Stimulated activated CD8-positive, alpha-beta memory T cell treated with anti-CD3 and anti-CD28 coated beads, Interleukin-4, amount 100 ng/mL, for 4 hours (primary cell): ENCODE measurements around the gene MMP24OS.
A peak's percentile ranks its signal among the peaks of the same experiment; 100 is the strongest.

Experiments used
- DNase-seq, 2 donors: peaks; one replicate each; pipeline ENCODE4 v3.0.0-alpha.2; 2020; ENCODE audit warnings: low read depth in 2 of 2, low spot score in 1 of 2

The MMP24OS gene

DNA sequence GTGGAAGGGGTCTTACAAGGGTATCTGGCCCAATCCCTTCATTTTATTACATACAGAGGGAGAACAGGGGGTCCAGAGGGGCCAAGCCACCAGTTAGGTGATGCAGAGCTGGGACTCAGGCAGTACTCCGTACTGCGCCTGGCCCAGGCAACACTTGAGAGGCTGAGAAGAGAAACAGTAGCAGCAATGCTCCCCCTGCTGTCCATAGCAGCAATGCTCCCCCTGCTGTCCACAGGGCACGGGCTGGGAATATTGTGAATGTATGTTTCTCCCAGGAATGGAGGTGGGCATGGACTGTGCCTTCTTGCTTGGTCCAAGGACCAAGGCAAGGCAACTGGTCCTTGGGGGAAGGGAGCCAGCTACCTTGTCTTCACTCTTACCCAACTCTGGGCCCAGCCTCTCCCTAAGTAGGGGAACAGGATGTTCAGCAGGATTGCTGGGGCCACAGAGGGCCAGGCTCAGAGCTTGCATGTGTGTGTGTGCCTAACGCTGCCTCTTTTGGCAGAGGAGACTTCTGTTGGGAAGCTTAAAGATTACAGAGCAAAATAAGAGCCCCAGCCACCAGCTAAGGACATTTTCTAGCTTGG, 29.1 kb upstream of the MMP24OS start:
- no peak for DNase-seq

DNA sequence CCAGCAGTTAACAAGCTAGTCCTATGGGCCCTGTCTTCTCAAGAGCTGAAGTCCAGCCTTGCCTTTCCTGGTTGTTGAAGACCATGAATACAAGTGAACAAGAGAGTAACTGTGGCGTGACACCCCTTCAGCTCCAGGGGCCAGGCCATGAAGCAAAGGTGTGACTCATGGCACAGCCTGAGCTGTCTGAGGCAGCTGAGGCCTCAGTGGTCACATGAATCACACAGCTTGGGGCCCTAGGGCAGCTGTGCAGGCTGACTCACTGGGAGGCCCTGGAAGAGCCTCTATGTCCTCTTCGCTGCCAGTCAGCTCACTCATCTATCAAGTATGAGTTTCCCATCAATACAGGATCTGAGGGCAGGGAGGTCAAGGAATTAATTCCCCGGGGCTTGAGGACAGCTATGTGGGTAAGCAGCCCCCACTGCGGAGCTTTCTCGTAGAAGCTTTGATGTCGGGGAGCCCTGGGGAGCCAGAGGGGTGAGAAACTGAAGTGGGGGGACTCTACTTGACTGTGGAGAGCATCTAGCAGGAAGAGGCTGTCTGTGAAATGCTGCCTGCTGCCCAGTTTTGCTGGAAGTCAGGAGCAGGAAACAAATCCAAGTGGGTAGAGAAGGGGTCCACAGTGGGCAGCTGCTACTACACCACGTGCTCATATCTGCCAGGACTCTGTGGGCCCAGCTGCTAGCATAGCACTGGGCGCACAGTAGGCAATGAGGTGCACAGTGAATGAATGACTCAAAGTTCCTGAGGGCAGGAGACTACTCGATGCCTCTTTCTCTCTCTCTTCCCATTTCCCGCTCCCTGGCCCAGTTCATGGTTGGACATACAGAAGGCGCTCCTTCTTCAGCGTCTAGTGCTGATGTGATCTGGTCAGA, 28.0 kb upstream of the MMP24OS start:
- peak in 1 of 2 donors; percentile 34 for DNase-seq

DNA sequence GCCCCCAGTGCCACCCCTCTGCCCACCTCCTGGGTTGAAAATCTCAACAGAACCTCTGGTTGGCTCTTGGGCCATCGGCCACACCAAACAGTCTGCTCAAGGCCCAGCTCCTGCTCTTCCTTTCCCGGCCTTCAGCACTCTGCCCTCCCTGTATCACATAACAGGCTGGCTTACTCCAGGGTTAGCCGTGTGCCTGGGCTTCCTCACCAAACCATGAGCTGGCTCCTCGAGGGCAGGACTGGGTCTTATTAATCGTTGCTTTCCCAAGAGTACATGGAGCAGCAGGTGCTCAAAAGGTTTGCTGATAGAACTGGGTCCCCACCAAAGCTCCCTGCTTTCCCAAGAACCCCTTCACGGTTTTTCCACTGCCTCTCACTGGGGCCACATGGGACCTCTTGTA, 27.0 kb upstream of the MMP24OS start:
- DNase-seq: no peak

DNA sequence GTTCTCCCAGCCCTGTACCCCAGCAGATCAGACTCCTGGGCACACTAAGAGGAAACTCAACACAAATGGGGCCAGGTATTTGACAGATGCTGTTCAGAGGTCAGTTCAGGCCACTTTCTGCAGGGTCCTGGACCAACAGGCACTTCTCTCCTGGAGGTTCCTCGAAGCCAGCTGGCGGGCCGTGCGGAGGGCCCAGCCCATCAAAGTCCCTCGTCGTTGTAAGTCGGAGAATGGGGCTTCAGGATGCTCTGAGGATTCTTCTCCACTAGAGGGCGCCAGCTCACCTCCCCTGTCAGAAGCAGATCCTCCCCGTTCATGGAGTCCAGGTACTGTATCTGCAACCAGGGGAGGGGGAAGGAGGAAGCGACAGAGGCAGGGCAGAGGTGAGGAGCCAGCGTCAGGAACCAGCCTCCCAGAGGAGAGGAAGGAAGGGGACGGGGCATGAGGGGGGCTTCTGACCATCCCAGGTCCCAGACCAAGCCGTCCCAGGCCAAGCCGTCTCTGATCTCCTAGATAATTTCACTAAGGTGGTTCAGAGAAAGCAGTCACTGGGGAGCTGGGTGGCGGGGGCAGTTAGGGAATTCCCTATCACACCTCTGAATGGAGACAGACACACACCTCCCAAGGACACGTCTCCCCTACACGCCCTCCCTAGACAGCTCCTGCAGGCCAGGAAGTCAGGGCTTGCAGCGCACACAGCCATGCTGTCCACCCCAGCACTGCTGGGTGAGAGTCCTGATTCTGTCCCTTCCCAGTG, 26.0 kb upstream of the MMP24OS start:
- DNase-seq: peak; percentile 64 to 67

DNA sequence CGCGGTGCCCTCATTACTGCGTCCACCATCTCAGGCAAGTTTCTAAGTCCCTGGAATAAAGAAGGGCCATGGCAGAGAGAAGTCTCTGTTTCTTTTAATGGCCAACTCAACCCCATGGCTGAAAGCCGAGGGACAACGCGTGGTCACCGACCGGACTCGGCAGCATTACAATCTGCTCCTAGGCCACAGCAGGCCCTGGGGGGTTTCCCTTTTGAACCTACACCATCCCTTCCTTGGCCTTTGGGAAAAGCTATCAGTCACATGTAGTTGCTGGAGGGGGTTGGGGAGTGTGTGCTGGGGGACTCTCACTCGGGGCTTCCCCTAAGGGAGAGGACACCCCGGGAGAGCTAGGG, 25.4 kb upstream of the MMP24OS start:
- no peak for DNase-seq

DNA sequence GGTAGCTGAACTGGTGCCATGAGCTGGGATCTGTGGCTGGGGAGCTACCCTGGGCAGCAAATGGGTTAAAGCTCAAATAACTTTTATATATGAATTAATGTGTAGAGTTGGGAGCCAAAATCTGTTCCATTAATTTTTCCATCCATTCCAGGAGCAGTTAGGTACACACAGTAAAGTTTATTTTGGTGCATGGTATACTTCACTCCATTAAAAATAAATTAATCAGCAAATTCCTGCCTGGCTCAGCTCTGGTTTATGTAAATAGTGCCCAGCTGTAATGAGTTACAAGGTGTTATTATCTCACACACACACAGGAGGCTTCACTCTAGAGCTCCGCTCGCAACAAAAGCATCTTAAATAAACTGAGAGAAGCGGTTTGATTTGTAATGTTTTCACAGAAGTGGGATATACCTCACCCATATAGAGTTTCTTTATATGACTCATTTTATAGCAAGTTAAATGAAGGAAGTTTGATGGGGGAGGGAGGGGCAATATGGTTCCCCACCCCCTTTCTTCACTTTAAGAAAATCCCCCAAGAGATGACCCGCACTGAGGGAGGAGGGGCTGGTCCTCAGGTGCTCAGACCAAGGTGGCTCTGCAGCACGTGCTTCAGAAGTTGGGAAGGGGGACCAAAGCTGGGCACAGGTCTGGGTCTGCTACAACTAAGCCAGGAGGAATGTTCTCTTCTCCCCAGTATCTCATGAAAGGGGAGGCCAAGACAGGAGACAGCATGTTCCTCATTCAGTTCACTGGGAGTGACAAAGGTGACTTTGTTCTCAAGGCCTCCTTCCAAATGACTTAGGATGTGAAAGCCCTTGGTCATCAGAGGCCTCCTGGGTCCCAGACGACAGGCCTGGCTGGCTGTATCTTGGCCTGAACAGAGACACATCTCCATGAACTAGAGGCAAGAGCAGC, 24.8 kb upstream of the MMP24OS start:
- no peak for DNase-seq

DNA sequence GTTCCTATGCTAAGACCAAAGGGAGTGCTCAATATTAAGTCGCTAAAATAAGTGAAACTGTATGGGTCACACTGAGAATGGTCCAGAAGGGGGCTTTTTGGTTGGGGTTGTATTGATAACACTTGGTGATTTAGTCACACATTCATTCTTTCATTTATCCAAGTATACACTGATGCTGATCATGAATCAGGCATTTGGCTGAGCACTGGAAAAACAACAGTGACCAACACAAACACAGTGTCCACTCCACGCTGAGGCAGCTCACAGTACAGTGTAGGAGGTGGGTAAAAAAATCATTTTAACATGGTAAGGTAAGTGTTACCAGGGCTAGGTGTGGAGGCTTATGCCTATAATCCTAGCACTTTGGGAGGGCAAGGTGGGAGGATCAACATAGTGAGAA, 23.5 kb upstream of the MMP24OS start:
- no peak for DNase-seq

DNA sequence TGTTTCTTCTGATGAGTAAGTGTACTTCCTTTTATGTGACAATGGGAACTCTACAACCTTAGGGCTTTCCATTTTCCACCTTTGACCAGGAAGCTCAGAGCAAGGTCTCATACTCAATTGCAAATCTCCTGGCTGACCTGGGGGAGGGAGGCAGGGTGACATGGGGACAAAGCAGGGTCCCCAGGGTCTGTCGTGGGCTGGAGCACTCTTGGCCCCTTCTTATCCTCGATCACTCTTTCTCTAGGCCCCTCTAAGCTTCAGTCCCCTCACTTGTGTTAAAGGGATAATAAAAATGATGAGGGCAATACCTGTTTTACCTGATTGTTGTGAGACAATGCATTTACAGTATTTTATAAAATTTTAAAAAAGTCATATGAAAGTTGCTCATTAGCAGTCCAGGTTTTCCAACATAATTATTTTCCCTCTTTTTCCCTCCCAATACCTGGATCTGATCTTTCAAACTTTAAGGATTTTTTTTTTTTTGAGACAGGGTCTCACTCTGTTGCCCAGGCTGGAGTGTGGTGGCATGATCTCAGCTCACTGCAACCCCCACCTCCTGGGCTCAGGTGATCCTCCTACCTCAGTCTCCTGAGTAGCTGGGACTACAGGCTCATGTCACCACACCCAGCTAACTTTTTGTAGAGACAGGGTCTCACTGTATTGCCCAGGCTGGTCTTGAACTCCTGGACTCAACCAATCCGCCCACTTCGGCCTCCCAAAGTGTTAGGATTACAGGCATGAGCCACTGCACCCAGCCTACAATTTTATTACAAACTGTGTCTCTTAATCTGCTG, 22.7 kb upstream of the MMP24OS start:
- no peak for DNase-seq

DNA sequence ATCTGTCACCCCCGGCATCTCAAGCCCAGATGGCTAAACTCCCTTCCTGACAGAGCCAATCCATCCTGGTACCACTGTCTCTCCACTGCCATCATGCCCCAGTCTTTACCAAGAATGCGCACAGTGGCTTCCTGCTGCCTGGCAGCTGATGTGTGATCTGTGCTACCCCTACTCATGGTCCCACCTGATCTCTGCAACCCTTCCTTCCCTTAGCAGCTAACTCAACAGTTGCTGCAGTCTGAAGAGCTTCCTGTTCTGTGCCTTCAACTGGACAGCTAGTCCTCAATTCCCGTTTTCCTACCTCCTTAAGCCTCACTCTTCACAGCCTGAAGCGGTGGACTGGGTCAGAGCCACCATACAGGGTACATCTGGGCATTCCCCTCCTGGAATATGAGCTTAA, 21.9 kb upstream of the MMP24OS start:
- no peak for DNase-seq

DNA sequence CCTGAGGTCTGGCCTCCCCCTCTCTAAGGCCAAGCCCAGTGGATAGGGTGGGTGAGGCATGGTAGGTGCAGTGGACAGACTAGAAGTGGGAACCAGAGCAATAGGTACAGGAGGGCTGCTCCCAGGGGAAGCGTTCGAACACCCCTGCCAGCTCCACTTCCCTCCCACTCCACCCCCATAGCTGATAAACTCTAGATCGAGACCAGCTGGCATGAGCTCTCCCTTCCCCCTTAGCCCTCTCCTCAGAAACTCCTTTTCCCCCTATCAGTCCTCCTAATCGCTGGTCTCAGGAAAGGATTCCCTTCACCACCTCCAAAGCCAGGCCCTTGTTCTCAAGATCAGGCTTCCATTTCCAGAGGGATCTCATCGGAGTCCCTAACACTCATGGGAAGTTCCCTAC, 20.3 kb upstream of the MMP24OS start:
- DNase-seq: no peak

DNA sequence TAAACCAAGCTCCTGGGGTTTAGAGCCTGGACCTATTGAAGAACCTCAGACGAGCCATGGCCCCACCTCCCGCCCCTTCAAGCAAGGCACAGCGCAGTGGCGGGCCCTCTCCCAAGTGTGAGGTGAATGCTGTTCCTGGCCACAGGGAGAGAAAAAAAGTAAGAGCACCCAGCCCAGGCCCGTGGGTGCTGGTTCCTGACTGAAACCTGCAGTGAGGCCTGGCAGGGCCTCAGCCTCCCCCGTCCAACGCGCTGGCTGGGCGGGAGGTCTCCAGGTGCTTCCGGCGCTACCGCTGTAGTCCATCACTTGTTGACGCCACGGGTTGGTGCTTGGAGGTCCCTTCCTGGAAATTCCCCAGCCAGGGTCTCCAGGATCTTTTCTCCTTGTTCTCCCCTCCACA, 19.8 kb upstream of the MMP24OS start:
- no peak for DNase-seq

DNA sequence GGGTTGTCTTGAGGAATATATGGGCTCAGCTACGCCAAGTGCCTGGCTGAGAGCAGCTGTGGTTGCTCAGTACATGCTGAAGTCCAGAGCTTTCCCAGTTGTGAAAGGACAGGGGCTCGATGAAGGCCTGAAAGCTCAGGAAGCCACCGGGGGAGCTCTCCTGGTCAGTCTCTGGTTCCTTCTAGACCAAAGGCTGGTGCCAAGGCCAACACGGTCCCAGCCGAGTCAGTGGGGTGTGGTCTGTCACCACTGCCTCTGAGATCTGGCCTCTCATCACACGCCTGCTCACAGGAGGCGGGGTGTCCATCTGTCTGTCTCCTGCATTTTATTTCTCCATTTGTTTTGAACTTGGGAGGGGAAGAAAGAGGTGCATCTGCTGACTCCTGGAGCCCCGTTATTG, 19.2 kb upstream of the MMP24OS start:
- DNase-seq: no peak

DNA sequence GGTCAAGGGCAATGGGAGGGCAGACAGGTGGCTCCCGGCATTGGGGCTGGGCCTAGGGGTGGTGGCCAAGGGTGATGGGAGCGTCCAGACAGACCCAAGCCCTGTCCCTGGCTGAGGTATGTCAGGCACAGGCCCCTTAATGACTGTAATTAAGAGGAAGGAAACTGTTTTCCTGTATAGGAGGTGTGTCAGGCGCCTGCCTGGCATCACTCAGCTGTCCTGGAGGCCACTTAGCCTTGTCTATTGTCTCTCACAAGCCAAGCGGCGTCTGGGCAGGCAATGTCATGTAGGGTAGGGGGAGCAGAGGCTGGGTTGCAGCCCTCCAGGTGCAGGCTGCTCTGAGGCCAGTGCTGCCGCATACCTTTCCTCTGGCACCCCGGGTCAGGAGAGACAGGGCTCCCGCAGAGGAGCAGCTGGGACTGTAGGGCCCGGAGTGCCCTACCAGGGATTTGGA, 18.2 kb upstream of the MMP24OS start:
- no peak for DNase-seq

DNA sequence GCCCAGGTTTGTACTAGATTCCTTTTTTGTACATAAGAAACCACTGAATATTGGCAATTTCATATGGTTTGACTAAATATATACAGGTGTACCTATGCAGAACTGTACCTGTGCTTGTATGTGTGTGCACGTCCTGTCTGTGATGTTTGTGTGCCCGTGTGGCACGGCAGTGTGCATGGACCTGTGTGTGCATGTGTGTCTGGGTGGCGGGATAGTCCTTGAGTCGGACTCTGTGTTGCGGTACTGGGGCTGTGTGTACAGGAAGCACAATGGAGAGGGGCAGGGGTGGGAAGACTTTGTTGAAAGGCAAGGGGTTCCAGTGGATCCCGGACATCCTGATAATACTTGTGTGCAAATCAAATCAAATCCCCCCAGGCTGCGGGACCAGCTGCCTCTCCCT, 17.8 kb upstream of the MMP24OS start:
- no peak for DNase-seq

DNA sequence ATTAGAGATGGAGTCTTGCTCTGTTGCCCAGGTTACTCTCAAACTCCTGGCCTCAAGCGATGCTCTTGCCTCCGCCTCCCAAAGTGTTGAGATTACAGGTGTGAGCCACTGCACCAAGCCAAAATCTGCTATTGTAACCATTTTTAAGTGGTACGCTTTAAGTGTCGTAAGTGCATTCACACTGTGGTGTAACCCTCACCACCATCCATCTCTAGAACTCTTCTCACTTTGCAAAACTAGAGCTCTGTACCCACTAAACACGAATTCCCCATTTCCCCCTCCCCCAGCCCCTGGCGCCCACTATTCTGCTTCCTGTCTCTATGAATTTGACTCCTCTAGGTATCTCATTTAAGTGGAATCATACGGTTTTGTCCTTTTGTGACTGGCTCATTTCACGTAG, 17.1 kb upstream of the MMP24OS start:
- DNase-seq: no peak

DNA sequence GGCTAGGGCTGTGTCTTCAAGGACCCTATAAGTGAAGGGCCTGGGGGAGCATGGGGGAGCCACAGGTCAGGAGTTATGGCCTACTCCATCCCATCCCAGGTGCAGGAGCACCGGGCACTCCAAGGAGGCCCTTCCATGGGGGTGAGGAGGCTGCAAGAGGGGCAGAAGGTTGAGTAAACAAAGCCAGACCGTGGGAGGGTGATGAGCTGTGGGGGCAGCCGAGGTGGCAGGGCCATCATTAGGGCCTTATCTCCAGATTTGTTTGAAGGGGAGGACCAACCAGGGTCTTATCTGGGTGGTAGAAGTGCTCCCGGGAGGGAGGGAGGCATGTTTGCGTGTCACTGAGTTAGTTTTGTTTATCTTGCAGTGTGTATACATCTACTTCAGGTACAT, 16.4 kb upstream of the MMP24OS start:
- DNase-seq: no peak

DNA sequence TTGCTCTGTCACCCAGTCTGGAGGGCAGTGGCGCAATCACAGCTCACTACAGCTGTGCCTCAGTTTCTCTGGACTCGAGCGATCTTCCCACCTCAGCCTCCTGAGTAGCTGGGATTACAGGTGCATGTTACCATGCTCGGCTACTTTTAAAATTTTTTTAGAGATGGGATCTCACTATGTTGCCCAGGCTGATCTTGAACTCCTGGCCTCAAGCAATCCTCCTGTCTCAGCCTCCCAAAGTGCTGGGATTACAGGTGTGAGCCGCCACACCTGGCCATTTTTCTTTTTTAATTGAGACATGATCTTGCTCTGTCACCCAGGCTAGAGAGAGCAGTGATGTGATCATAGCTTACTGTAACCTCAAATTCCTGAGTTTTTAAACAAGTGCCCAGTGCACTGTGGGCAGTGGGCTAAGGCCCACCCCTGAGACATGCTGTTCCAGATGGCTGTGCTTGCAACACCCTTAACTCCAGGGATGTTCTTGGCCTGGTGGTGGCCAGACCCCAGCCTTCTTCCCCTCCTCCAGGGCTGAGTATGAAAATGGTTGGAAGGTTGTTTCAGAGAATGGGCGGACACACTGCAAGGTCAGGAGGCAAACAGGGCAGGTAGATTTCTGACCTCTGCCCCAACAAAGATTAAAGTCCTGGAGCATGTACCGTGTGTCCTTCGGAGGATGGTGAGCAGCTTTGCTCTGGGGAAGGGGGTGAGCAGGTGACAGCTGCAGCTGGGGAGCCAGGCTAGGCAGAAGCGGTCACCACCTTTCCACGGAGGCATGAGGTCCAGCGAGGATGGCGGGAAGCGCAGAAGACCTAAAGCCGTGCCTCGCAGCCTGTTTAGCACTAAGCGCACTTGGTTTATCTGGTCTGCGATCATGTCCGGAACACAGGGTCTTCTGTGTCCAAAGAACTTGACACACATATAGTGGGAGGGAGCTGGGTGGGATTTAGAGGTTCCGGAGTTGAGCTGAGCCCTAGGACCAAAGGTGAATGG, 15.7 kb upstream of the MMP24OS start:
- DNase-seq: no peak

DNA sequence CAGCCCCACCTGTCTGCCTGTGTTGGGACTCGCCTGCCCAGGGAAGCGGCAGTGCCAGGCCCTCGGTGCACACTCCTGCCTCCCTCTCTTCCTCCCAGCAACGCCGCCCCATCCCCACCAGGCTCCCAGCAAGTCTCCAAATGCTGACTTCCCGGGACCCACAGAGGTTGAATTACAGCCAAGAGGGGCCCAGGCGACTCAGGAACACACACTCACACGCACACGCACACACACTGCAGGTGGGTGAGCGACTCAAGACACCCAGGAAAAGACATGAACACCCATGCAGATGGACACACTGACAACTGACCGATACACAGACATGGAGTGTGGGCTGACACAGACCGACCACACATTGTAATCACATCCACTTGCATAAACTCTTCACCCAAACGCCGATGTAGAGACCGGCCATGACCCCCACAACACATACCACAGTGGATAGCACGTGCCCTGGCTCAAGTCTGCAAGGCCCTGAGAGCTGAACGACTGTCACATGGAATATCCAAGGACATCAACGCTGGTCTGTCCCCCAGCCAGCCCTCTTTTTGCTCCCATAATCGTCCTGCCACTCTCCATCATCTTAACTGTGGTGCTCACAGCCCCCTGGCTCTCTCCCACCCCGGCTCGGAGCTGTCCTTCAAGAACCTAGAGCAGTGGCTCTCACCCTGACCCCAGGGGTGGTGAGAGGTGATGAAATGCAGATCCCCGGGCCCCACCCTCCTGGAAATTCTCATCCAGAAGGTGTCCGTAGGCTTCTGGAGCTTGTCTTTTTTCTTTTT, 14.8 kb upstream of the MMP24OS start:
- no peak for DNase-seq
